Keratinocyte (primary cell): ENCODE data around the gene PRSS21. TPM values are rescaled to one million over a fixed set of nuclear protein-coding genes. Genes with fewer than 3 reads are reported as not detected.

Experiments
- DNase-seq: peaks from one replicate; pipeline ENCODE4 v3.0.0-alpha.2; 2011; ENCODE audit warnings: low read depth, missing footprints, low spot score
- FAIRE-seq: peaks from 2 replicates; lab custom pipeline; 2011; peaks lifted over from hg19 to GRCh38; lab: Jason Lieb, UNC
- H2AFZ ChIP-seq: 2 replicates; pipeline ENCODE4 v1.6.0; 2012; ENCODE audit warnings: low read length, control low read depth, inconsistent platforms; ENCODE audit not compliant: control insufficient read depth
- H3K27ac ChIP-seq: 2 replicates; pipeline ENCODE4 v1.5.1; 2011; ENCODE audit warnings: low read length; ENCODE audit not compliant: control insufficient read depth, insufficient read depth
- H3K27me3 ChIP-seq: 3 replicates; pipeline ENCODE4 v1.6.0; 2011; ENCODE audit warnings: low read length; ENCODE audit not compliant: control insufficient read depth, insufficient read depth; ENCODE audit errors: extremely low read depth
- H3K36me3 ChIP-seq, 2 experiments: 2 replicates in 1 of 2; 3 replicates in 1 of 2; pipeline ENCODE4 v1.5.1; 2011; ENCODE audit warnings: low read length in 2 of 2, mild to moderate bottlenecking in 1 of 2; ENCODE audit not compliant: control insufficient read depth in 2 of 2, insufficient read depth in 2 of 2; ENCODE audit errors: extremely low read depth in 1 of 2
- H3K4me1 ChIP-seq: 3 replicates; pipeline ENCODE4 v1.5.1; 2011; ENCODE audit warnings: low read length; ENCODE audit not compliant: control insufficient read depth, insufficient read depth; ENCODE audit errors: extremely low read depth
- H3K4me2 ChIP-seq: 3 replicates; pipeline ENCODE4 v1.6.0; 2011; ENCODE audit warnings: low read depth, low read length; ENCODE audit not compliant: control insufficient read depth, insufficient read depth; ENCODE audit errors: extremely low read depth
- H3K4me3 ChIP-seq, 3 experiments: fragments of 200-600 bp in 1 of 3; sonication (generic) in 1 of 3; 2 replicates in 2 of 3; 3 replicates in 1 of 3; pipeline ENCODE4 v1.5.1; 2011 to 2016; ENCODE audit warnings: low read length in 3 of 3, mild to moderate bottlenecking in 3 of 3, control low read depth in 2 of 3, inconsistent platforms in 1 of 3, low read depth in 1 of 3, mixed read lengths in 1 of 3, mixed run types in 1 of 3, moderate library complexity in 1 of 3; ENCODE audit not compliant: control insufficient read depth in 2 of 3, insufficient read depth in 2 of 3; ENCODE audit errors: extremely low read depth in 1 of 3
- H3K79me2 ChIP-seq: 2 replicates; pipeline ENCODE4 v1.6.0; 2012; ENCODE audit warnings: low read length; ENCODE audit not compliant: control insufficient read depth, insufficient read depth
- H3K9ac ChIP-seq: 3 replicates; pipeline ENCODE4 v1.6.0; 2011; ENCODE audit warnings: low read length; ENCODE audit not compliant: control insufficient read depth, insufficient read depth; ENCODE audit errors: extremely low read depth
- H3K9me1 ChIP-seq: 3 replicates; pipeline ENCODE4 v1.6.0; 2011; ENCODE audit warnings: low read length; ENCODE audit not compliant: control insufficient read depth, insufficient read depth; ENCODE audit errors: extremely low read depth
- H3K9me3 ChIP-seq: 2 replicates; pipeline ENCODE4 v1.5.1; 2012; ENCODE audit warnings: low read depth, low read length; ENCODE audit not compliant: control insufficient read depth
- H4K20me1 ChIP-seq: 3 replicates; pipeline ENCODE4 v1.6.0; 2011; ENCODE audit warnings: low read length; ENCODE audit not compliant: control insufficient read depth, insufficient read depth; ENCODE audit errors: extremely low read depth
- EZH2 ChIP-seq: IDR thresholded peaks from one replicate; pipeline ENCODE4 v1.6.1; 2012; ENCODE audit warnings: inconsistent platforms, mild to moderate bottlenecking, low read length, moderate library complexity
- dilution Hi-C: fragments of 300-500 bp; cut with MboI; formaldehyde crosslinking; loops from one replicate; pipeline ENCODE4 v1.7.0; 2020; ENCODE audit warnings: low sequenced_read_pairs; ENCODE audit not compliant: extremely low pct_ligation_motif_present
- polyA plus RNA-seq, 5 experiments: library from polyadenylated mRNA; depleted of rRNA in 3 of 5; stranded (reverse) in 3 of 5; stranded (forward) in 1 of 5; unstranded in 1 of 5; fragments of >200 nt; gene quantifications; 1 replicate in 1 of 5; 2 replicates in 3 of 5; 3 replicates in 1 of 5; pipeline versions ENCODE4 v1.2.1 to v1.2.3, GENCODE V29; 2011 to 2012; ENCODE audit warnings: missing spikeins in 2 of 5, low read depth in 1 of 5, low replicate concordance in 1 of 5
- TF ChIP-seq, protein P1 (sequence below), 3 experiments: IDR thresholded peaks in 1 of 3; conservative IDR thresholded peaks in 1 of 3; optimal IDR thresholded peaks in 1 of 3; 2 replicates in 2 of 3; 3 replicates in 1 of 3; pipeline versions ENCODE3 to v1.5.1; 2011; ENCODE audit warnings: low read length in 3 of 3, mild to moderate bottlenecking in 3 of 3, moderate library complexity in 2 of 3, control low read depth in 1 of 3, inconsistent platforms in 1 of 3; ENCODE audit not compliant: insufficient read depth in 2 of 3; ENCODE audit errors: extremely low read depth in 1 of 3

PRSS21 gene
- polyA plus RNA-seq, 1 donor (not counting 4 experiments of a cell fraction or from before 2014, with no cell fraction given): 0.52 TPM

DNA sequence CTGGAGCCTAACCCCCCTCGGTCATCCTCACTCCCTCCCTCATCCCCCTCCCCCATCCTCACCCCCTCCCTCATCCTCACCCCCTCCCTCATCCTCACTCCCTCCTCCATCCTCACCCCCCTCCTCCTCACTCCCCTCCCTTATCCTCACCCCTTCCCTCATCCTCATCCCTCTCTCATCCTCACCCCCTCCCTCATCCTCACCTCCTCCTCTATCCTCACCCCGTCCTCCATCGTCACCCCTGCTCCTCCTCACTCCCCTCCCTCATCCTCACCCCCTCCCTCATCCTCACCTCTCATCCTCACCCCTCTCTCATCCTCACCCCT, 30.2 kb upstream of the PRSS21 start:
- no peaks in the 10 kb centered on the region for H3K79me2 ChIP-seq
- H3K36me3 ChIP-seq: no peaks in the 10 kb centered on the region
- no peaks in the 10 kb centered on the region for H3K9me3 ChIP-seq
- H4K20me1 ChIP-seq: no peaks in the 10 kb centered on the region
- dilution Hi-C loops: no loop called here
- no peak overlapping the region for H3K4me3 ChIP-seq
- no peak overlapping the region for H3K9ac ChIP-seq
- no peak for DNase-seq
- no peaks in the 10 kb centered on the region for H3K9me1 ChIP-seq
- H2AFZ ChIP-seq: no peak overlapping the region
- no peaks in the 10 kb centered on the region for H3K4me1 ChIP-seq
- no peak for FAIRE-seq
- H3K27ac ChIP-seq: no peak overlapping the region
- H3K27me3 ChIP-seq: peaks cover 59% of the 10 kb centered on the region
- TF ChIP-seq, protein P1, sequence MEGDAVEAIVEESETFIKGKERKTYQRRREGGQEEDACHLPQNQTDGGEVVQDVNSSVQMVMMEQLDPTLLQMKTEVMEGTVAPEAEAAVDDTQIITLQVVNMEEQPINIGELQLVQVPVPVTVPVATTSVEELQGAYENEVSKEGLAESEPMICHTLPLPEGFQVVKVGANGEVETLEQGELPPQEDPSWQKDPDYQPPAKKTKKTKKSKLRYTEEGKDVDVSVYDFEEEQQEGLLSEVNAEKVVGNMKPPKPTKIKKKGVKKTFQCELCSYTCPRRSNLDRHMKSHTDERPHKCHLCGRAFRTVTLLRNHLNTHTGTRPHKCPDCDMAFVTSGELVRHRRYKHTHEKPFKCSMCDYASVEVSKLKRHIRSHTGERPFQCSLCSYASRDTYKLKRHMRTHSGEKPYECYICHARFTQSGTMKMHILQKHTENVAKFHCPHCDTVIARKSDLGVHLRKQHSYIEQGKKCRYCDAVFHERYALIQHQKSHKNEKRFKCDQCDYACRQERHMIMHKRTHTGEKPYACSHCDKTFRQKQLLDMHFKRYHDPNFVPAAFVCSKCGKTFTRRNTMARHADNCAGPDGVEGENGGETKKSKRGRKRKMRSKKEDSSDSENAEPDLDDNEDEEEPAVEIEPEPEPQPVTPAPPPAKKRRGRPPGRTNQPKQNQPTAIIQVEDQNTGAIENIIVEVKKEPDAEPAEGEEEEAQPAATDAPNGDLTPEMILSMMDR (optimal IDR thresholded peaks at IDR 0.05 in 1 of 3, IDR thresholded peaks at IDR 0.05 in 1 of 3, conservative IDR thresholded peaks at IDR 0.05 in 1 of 3; ENCODE audit: extremely low read depth in 1 of 3, insufficient read depth in 2 of 3, low read length in 3 of 3): no peak
- TF ChIP-seq EZH2: no peak
- no peak overlapping the region for H3K4me2 ChIP-seq

DNA sequence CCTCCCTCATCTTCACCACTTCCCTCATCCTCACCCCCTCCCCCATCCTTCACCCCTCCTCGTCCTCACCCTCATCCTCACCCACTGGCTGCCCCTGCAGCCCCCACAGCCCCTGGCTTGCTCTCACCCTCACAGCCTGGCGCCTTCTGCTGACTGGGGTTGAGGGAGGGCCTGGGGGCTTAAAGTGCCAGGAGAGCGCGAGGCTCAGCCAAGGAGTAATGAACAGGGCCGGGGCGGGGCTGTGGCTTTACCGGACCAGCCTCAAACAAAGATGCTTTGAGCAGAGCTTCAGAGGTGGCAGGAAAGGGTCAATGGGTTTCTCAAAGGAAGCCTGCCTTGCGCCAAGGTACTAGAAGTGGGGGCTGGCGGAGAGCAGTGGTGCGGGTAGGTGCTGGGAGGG, 29.6 kb upstream of the PRSS21 start, which contains the start of gene PRSS33:
PRSS33 (minus strand) TSS at position 155 of the 400 bp plus-strand sequence. CDS start 1,013 bp downstream, outside the sequence.
- Histone ChIP-seq H2AFZ (no peak within 1 kb of the TSS), H3K79me2 (no peaks in the 10 kb centered on the region), H3K36me3 (no peaks in the 10 kb centered on the region), H3K9me1 (no peaks in the 10 kb centered on the region), H3K4me1 (no peaks in the 10 kb centered on the region), H3K27ac (no peak within 1 kb of the TSS), H3K4me3 (no peak within 1 kb of the TSS), H3K27me3 (peaks cover 59% of the 10 kb centered on the region), H3K4me2 (no peak within 1 kb of the TSS), H3K9ac (no peak within 1 kb of the TSS), H3K9me3 (no peaks in the 10 kb centered on the region), H4K20me1 (no peaks in the 10 kb centered on the region)
- FAIRE-seq: no peak
- dilution Hi-C loops: no loop called here
- TF ChIP-seq EZH2: no peak
- TF ChIP-seq, protein P1 (optimal IDR thresholded peaks at IDR 0.05 in 1 of 3, IDR thresholded peaks at IDR 0.05 in 1 of 3, conservative IDR thresholded peaks at IDR 0.05 in 1 of 3; ENCODE audit: extremely low read depth in 1 of 3, insufficient read depth in 2 of 3, low read length in 3 of 3): no peak
- no peak for DNase-seq
